MM.1S (cell line): ENCODE measurements around the gene TMEM178B.

Experiments
- DNase-seq: peaks from one replicate; pipeline ENCODE4 v3.0.0-alpha.2; 2015
- H2AFZ ChIP-seq: fragments of 300-600 bp; sonication (generic); 2 replicates; pipeline ENCODE4 v1.6.0; 2016; ENCODE audit warnings: antibody characterized with exemption, low read length
- H3F3A ChIP-seq: fragments of 300-600 bp; sonication (generic); 2 replicates; pipeline ENCODE4 v1.6.1; 2016; ENCODE audit warnings: mild to moderate bottlenecking, antibody characterized with exemption, low read length, moderate library complexity, mixed read lengths; ENCODE audit not compliant: insufficient read depth
- H3K27ac ChIP-seq: fragments of 300-600 bp; sonication (generic); 2 replicates; pipeline ENCODE4 v1.5.1; 2016; ENCODE audit warnings: mild to moderate bottlenecking, low read length
- H3K27me3 ChIP-seq: fragments of 300-600 bp; sonication (generic); replicated peaks from 2 replicates; pipeline ENCODE4 v1.6.0; 2016; ENCODE audit warnings: low read length; ENCODE audit not compliant: insufficient read depth
- H3K36me3 ChIP-seq: fragments of 300-600 bp; sonication (generic); replicated peaks from 2 replicates; pipeline ENCODE4 v1.6.1; 2016; ENCODE audit warnings: mild to moderate bottlenecking, low read length, mixed read lengths; ENCODE audit not compliant: insufficient read depth
- H3K4me1 ChIP-seq: fragments of 300-600 bp; sonication (generic); 2 replicates; pipeline ENCODE4 v1.6.1; 2016; ENCODE audit warnings: low read length, mixed read lengths
- H3K4me2 ChIP-seq: fragments of 300-600 bp; sonication (generic); 2 replicates; pipeline ENCODE4 v1.6.0; 2016; ENCODE audit warnings: low read depth, low read length
- H3K4me3 ChIP-seq: fragments of 300-600 bp; sonication (generic); 2 replicates; pipeline ENCODE4 v1.5.1; 2016; ENCODE audit warnings: low read length, mixed read lengths
- H3K79me2 ChIP-seq: fragments of 300-600 bp; sonication (generic); 2 replicates; pipeline ENCODE4 v1.6.1; 2016; ENCODE audit warnings: mixed run types, low read length, mixed read lengths
- H3K9ac ChIP-seq: fragments of 300-600 bp; sonication (generic); 2 replicates; pipeline ENCODE4 v1.6.1; 2016; ENCODE audit warnings: low read length, mixed read lengths
- H3K9me2 ChIP-seq: fragments of 300-600 bp; sonication (generic); replicated peaks from 2 replicates; pipeline ENCODE4 v1.6.1; 2016; ENCODE audit warnings: mild to moderate bottlenecking, low read length, mixed read lengths; ENCODE audit not compliant: insufficient read depth
- H3K9me3 ChIP-seq: fragments of 300-600 bp; sonication (generic); replicated peaks from 2 replicates; pipeline ENCODE4 v1.6.1; 2016; ENCODE audit warnings: mild to moderate bottlenecking, low read length, mixed read lengths; ENCODE audit not compliant: insufficient read depth
- H4K20me1 ChIP-seq: fragments of 300-600 bp; sonication (generic); 2 replicates; pipeline ENCODE4 v1.6.1; 2016; ENCODE audit warnings: mild to moderate bottlenecking, low read length, moderate library complexity, mixed read lengths; ENCODE audit not compliant: insufficient read depth
- EZH2 ChIP-seq: fragments of 300-600 bp; sonication (generic); optimal IDR thresholded peaks from 2 replicates; pipeline ENCODE3; 2017; ENCODE audit warnings: low read depth, mild to moderate bottlenecking, antibody characterized with exemption, low read length, mixed read lengths
- EZH2phosphoT487 ChIP-seq: fragments of 300-600 bp; sonication (generic); IDR thresholded peaks from 2 replicates; pipeline ENCODE4 v1.6.1; 2018; ENCODE audit warnings: antibody characterized with exemption, low read length
- TF ChIP-seq, protein P1 (sequence below): fragments of 300-600 bp; sonication (generic); IDR thresholded peaks from 2 replicates; pipeline ENCODE4 v1.5.1; 2016; ENCODE audit warnings: antibody characterized with exemption, low read length, mixed read lengths

The TMEM178B gene

DNA sequence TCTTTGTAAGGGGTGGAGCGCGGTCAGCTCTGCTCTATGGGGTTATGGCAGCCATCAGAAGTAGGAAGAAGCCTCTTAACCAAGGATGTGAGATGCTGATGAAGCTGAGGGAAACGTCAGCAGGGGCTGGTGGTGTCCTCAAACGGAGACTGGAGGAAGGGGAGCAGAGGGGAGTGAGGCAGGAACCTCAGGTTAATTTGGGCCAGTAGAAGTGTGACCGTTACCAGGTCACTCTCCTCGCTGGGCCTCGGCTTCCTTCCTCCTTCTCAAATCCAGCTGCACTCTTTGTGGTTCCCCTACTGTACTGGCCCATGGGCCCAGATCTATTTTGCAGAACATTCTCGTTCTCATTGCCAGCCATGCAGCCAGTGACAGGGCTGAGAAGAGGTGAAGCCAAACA, 169.5 kb downstream of the TMEM178B start:
- H4K20me1 ChIP-seq, result no peaks in the 10 kb centered on the region
- TF ChIP-seq, protein P1, sequence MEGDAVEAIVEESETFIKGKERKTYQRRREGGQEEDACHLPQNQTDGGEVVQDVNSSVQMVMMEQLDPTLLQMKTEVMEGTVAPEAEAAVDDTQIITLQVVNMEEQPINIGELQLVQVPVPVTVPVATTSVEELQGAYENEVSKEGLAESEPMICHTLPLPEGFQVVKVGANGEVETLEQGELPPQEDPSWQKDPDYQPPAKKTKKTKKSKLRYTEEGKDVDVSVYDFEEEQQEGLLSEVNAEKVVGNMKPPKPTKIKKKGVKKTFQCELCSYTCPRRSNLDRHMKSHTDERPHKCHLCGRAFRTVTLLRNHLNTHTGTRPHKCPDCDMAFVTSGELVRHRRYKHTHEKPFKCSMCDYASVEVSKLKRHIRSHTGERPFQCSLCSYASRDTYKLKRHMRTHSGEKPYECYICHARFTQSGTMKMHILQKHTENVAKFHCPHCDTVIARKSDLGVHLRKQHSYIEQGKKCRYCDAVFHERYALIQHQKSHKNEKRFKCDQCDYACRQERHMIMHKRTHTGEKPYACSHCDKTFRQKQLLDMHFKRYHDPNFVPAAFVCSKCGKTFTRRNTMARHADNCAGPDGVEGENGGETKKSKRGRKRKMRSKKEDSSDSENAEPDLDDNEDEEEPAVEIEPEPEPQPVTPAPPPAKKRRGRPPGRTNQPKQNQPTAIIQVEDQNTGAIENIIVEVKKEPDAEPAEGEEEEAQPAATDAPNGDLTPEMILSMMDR, result no peak
- TF ChIP-seq EZH2, result no peak
- no peak for TF ChIP-seq EZH2phosphoT487
- no peaks in the 10 kb centered on the region for H3K27me3 ChIP-seq
- H3K79me2 ChIP-seq, result no peaks in the 10 kb centered on the region
- no peak overlapping the region for H2AFZ ChIP-seq
- no peaks in the 10 kb centered on the region for H3K36me3 ChIP-seq
- DNase-seq, result no peak
- H3K9ac ChIP-seq, result no peak overlapping the region
- H3K9me3 ChIP-seq, result no peaks in the 10 kb centered on the region
- no peak overlapping the region for H3K27ac ChIP-seq
- H3K4me1 ChIP-seq, result 0 out of 2 replicates have a peak, but pooled peaks cover 6% of the 10 kb centered on the region
- H3K9me2 ChIP-seq, result no peaks in the 10 kb centered on the region
- H3K4me2 ChIP-seq, result no peak overlapping the region
- H3F3A ChIP-seq, result no peaks in the 10 kb centered on the region
- no peak overlapping the region for H3K4me3 ChIP-seq

DNA sequence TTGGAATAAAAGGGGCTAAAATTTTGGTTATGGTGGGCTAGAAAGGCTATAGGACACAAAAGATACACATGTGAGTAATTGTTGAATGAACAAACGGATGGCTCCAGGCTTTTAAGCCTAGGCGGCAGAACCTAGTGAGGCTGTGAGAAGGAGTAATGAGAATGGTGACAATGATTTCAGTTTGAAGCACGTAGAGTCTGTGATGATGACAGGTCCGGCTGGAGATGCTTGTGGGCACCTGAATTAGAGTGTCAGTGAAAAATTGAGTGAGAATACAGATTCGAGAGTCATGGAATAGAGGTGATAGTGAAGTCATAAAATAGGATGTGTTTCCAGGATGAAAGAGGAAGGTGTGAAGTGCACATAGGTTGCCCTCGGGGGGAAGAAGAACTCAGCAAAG, 170.6 kb downstream of the TMEM178B start:
- Histone ChIP-seq H3K4me1 (0 out of 2 replicates have a peak, but pooled peaks cover 6% of the 10 kb centered on the region), H3K4me2 (no peak overlapping the region), H3K79me2 (no peaks in the 10 kb centered on the region), H3K27ac (no peak overlapping the region), H3K9me2 (no peaks in the 10 kb centered on the region), H3K9ac (no peak overlapping the region), H3K36me3 (no peaks in the 10 kb centered on the region), H3K27me3 (no peaks in the 10 kb centered on the region), H3K9me3 (no peaks in the 10 kb centered on the region), H4K20me1 (no peaks in the 10 kb centered on the region), H2AFZ (no peak overlapping the region), H3F3A (no peaks in the 10 kb centered on the region), H3K4me3 (no peak overlapping the region)
- DNase-seq, result no peak
- TF ChIP-seq EZH2 (no peak), EZH2phosphoT487 (no peak)
- TF ChIP-seq, protein P1, result no peak

DNA sequence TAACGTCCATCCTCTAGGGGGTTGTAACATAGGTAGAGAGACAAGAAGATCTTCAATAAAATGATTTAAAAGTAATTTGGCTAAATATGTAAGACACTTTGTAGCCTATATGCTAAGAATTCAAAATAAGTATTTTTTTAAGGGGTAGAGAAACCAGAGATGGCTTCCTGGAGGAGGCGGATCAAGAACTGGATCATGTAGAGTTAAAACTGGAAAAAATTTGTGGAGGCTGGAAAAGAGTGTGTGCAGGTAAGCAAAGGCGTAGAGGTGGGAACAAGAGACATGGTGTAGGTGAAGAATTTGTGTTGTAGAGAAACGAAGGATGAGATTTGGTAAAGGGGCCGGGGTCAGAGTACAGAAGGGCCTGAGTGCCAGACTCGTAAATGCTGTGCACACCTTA, 172.6 kb downstream of the TMEM178B start:
- H2AFZ ChIP-seq, result no peak overlapping the region
- H3K9me2 ChIP-seq, result no peaks in the 10 kb centered on the region
- no peaks in the 10 kb centered on the region for H3K9me3 ChIP-seq
- no peak for TF ChIP-seq EZH2
- TF ChIP-seq, protein P1, result no peak
- TF ChIP-seq EZH2phosphoT487, result no peak
- H3K4me1 ChIP-seq, result no peaks in the 10 kb centered on the region
- no peak for DNase-seq
- H3K9ac ChIP-seq, result no peak overlapping the region
- H3K27me3 ChIP-seq, result no peaks in the 10 kb centered on the region
- H3K27ac ChIP-seq, result no peak overlapping the region
- H4K20me1 ChIP-seq, result no peaks in the 10 kb centered on the region
- H3K79me2 ChIP-seq, result no peaks in the 10 kb centered on the region
- H3K4me2 ChIP-seq, result no peak overlapping the region
- H3F3A ChIP-seq, result no peaks in the 10 kb centered on the region
- H3K36me3 ChIP-seq, result no peaks in the 10 kb centered on the region
- H3K4me3 ChIP-seq, result no peak overlapping the region
